ENCODE measurements around the gene ECE1. TPM values are rescaled to one million over a fixed set of nuclear protein-coding genes. Genes with fewer than 3 reads are reported as not detected.

The ECE1 gene
- total and polyA plus RNA-seq, 12 donors, result 86.1 to 588 (median 222) TPM

- H3K36me3 ChIP-seq (replicated peaks in 1 of 2), result peaks cover 0 to 31% of the 10 kb centered on the region in 2 donors
- no peak for TF ChIP-seq POLR2A (IDR thresholded peaks at IDR 0.05)
- TF ChIP-seq, protein P1, sequence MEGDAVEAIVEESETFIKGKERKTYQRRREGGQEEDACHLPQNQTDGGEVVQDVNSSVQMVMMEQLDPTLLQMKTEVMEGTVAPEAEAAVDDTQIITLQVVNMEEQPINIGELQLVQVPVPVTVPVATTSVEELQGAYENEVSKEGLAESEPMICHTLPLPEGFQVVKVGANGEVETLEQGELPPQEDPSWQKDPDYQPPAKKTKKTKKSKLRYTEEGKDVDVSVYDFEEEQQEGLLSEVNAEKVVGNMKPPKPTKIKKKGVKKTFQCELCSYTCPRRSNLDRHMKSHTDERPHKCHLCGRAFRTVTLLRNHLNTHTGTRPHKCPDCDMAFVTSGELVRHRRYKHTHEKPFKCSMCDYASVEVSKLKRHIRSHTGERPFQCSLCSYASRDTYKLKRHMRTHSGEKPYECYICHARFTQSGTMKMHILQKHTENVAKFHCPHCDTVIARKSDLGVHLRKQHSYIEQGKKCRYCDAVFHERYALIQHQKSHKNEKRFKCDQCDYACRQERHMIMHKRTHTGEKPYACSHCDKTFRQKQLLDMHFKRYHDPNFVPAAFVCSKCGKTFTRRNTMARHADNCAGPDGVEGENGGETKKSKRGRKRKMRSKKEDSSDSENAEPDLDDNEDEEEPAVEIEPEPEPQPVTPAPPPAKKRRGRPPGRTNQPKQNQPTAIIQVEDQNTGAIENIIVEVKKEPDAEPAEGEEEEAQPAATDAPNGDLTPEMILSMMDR (IDR thresholded peaks at IDR 0.05), result no peak
- H3K4me1 ChIP-seq (replicated peaks in 1 of 2), result peaks cover 51 to 85% of the 10 kb centered on the region in 2 donors
- no peaks in the 10 kb centered on the region for H3K27me3 ChIP-seq
- no peak overlapping the region for H3K4me3 ChIP-seq
- H3K9me3 ChIP-seq (replicated peaks in 1 of 3), result no peaks in the 10 kb centered on the region
- DNase-seq, result no peak
- H3K27ac ChIP-seq, result peak overlapping the region in 4 of 5 donors; percentile 37 to 99 (median 96)
- 73 to 91% (median 88%) methylated on average over 5 to 6 of the region's 6 CpGs for WGBS, 4 donors
- intact Hi-C loops (cut with DNase I), result no loop called here
These were observed 24.6 kb downstream of the ECE1 start for GRCh38 chr1:21265644-21266043.

DNA sequence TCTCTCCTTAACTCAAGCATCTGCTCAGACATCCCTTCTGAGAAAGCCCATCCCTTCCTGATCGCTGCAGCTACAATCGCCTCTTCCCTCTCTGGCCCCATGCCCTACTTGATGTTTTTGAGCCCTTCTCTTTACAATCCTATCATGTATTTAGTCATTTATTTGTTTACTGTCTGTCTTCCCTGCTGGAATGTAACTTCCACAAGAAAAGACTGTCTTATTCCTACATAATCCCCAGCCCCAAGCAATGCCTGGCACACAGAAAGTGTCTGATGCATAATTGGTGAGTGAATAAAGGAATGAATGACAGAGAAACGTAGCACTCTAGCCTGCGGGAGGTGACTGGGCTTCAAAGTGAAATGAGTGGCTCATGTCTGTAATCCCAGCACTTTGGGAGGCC, 25.4 kb downstream of the ECE1 start:
- Histone ChIP-seq H3K27me3 (no peaks in the 10 kb centered on the region), H3K4me1 (replicated peaks in 1 of 2) (peaks cover 45 to 85% of the 10 kb centered on the region in 2 donors), H3K4me3 (no peak overlapping the region), H3K9me3 (replicated peaks in 1 of 3) (no peaks in the 10 kb centered on the region), H3K27ac (peak overlapping the region in 4 of 5 donors; percentile 35 to 99 (median 96)), H3K36me3 (replicated peaks in 1 of 2) (peaks cover 0 to 29% of the 10 kb centered on the region in 2 donors)
- intact Hi-C loops (cut with DNase I), result no loop called here
- no peak for DNase-seq
- WGBS, 4 donors, result 59 to 68% (median 64%) methylated on average over 4 of the region's 4 CpGs
- TF ChIP-seq POLR2A (IDR thresholded peaks at IDR 0.05), result no peak
- TF ChIP-seq, protein P1 (IDR thresholded peaks at IDR 0.05), result no peak

DNA sequence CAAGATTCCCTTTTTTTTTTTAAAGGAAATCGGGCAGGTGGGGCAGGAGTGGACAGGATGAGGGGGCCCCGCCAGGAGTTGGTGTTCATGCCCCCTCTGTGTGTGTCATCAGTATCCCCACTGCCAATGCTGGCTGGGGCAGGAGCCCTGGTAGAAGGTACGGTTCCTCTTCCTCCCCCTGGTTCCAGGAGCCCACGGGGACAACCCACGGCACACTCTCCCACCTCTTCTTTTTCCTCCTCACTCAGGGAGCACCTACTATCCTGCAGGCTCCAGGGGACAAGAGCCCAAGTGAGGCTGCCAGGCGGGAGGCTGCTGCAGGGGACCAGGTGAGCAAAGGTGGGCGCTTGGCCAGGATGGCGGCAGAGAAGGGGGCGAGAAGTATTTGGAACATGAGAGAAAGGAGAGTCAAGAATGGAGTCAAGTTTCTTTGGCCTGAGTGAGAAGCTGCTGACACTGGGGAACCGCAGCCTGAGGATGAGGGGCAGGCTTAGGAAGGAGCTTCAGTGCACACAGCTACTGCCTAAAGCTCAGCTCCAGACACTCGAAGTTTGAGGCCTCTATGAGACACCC, 26.5 kb downstream of the ECE1 start:
- Histone ChIP-seq H3K9me3 (replicated peaks in 1 of 3) (no peaks in the 10 kb centered on the region), H3K4me3 (no peak overlapping the region), H3K27ac (peak overlapping the region; percentile 82 to 99 (median 97)), H3K4me1 (replicated peaks in 1 of 2) (peaks cover 37 to 75% of the 10 kb centered on the region in 2 donors), H3K36me3 (replicated peaks in 1 of 2) (peaks cover 0 to 31% of the 10 kb centered on the region in 2 donors), H3K27me3 (no peaks in the 10 kb centered on the region)
- intact Hi-C loops (cut with DNase I), result no loop called here
- DNase-seq, result no peak
- WGBS, 4 donors, result 75 to 81% (median 79%) methylated on average over 11 of the region's 11 CpGs
- TF ChIP-seq, protein P1 (IDR thresholded peaks at IDR 0.05), result no peak
- no peak for TF ChIP-seq POLR2A (IDR thresholded peaks at IDR 0.05)

GRCh38 chr1:21263052-21263429, 27.2 kb downstream of the ECE1 start:
- Histone ChIP-seq H3K36me3 (replicated peaks in 1 of 2) (peaks cover 0 to 38% of the 10 kb centered on the region in 2 donors), H3K4me1 (replicated peaks in 1 of 2) (peaks cover 30 to 70% of the 10 kb centered on the region in 2 donors), H3K9me3 (replicated peaks in 1 of 3) (no peaks in the 10 kb centered on the region), H3K27ac (peak overlapping the region; percentile 82 to 99 (median 97)), H3K4me3 (no peak overlapping the region), H3K27me3 (no peaks in the 10 kb centered on the region)
- intact Hi-C loops (cut with DNase I), result no loop called here
- 53 to 77% (median 57%) methylated on average over 6 to 10 of the region's 10 CpGs for WGBS, 4 donors
- DNase-seq, result no peak
- TF ChIP-seq, protein P1 (IDR thresholded peaks at IDR 0.05), result no peak
- TF ChIP-seq POLR2A (IDR thresholded peaks at IDR 0.05), result peak in 1 of 2 donors; percentile 42
